Spleen (tissue), 11 donors: ENCODE data around the gene GFPT2. TPM values are rescaled to one million over a fixed set of nuclear protein-coding genes. Genes with fewer than 3 reads are reported as not detected.

Source experiments
- DNase-seq: peaks from one replicate; pipeline ENCODE4 v3.0.0-alpha.2; 2020
- H3K27ac ChIP-seq, 8 donors: fragments of 200-600 bp; sonication (generic) in 7 of 8; 1 replicate in 4 of 8; 2 replicates in 4 of 8; pipeline versions ENCODE4 v1.5.0 to v1.8.0; 2016 to 2021; ENCODE audit warnings: inconsistent platforms in 4 of 8, mild to moderate bottlenecking in 4 of 8, moderate library complexity in 1 of 8
- H3K27me3 ChIP-seq, 7 donors: fragments of 200-600 bp; sonication (generic) in 6 of 7; replicated peaks in 1 of 7; 1 replicate in 4 of 7; 2 replicates in 3 of 7; pipeline versions ENCODE4 v1.5.0 to v1.8.0; 2016 to 2021; ENCODE audit warnings: inconsistent platforms in 3 of 7, mild to moderate bottlenecking in 1 of 7
- H3K36me3 ChIP-seq, 6 donors: fragments of 200-600 bp; sonication (generic) in 5 of 6; 1 replicate in 4 of 6; 2 replicates in 2 of 6; pipeline versions ENCODE4 v1.5.0 to v1.8.0; 2016 to 2021; ENCODE audit warnings: inconsistent platforms in 2 of 6
- H3K4me1 ChIP-seq, 6 donors: fragments of 200-600 bp; sonication (generic) in 5 of 6; 1 replicate in 3 of 6; 2 replicates in 3 of 6; pipeline versions ENCODE4 v1.5.0 to v1.8.0; 2016 to 2021; ENCODE audit warnings: inconsistent platforms in 3 of 6
- H3K4me3 ChIP-seq, 8 donors: fragments of 200-600 bp; sonication (generic) in 7 of 8; 1 replicate in 4 of 8; 2 replicates in 4 of 8; pipeline versions ENCODE4 v1.5.0 to v1.8.0; 2016 to 2021; ENCODE audit warnings: inconsistent platforms in 4 of 8, mild to moderate bottlenecking in 4 of 8, moderate library complexity in 2 of 8
- H3K9me3 ChIP-seq, 8 donors: fragments of 200-600 bp; sonication (generic) in 7 of 8; 1 replicate in 4 of 8; 2 replicates in 4 of 8; pipeline versions ENCODE4 v1.5.0 to v1.8.0; 2016 to 2021; ENCODE audit warnings: inconsistent platforms in 4 of 8
- POLR2A ChIP-seq, 3 donors: fragments of 450-650 bp; IDR thresholded peaks; one replicate each; pipeline ENCODE4 v1.5.1; 2017; ENCODE audit warnings: antibody characterized with exemption in 3 of 3, mild to moderate bottlenecking in 1 of 3
- POLR2AphosphoS5 ChIP-seq, 3 donors: sonication (generic); formaldehyde crosslinking; IDR thresholded peaks; one replicate each; pipeline ENCODE4 v1.5.1; 2017; ENCODE audit warnings: antibody characterized with exemption in 3 of 3
- WGBS, 5 donors: extraction: QIAGEN DNeasy Blood & Tissue Kit in 3 of 5; methylation state at CpG; one replicate each; pipeline versions ENCODE4 v1.1.5 to v1.1.7; 2013 to 2018; 5-methylcytosine and 5-hydroxymethylcytosine counted together
- intact Hi-C: fragments of 100-400 bp; cut with DNase I; formaldehyde crosslinking; loops from one replicate; pipeline ENCODE4 v1.15.0; 2023; ENCODE audit warnings: low total_unique reads
- polyA plus RNA-seq, 3 donors: library from polyadenylated mRNA; stranded (reverse); fragments of 200-250 nt; gene quantifications; one replicate each; pipeline ENCODE4 v1.2.1, GENCODE V29; 2013
- total RNA-seq, 7 donors: library from RNA; depleted of rRNA in 3 of 7; stranded (reverse); fragments of >200 nt in 3 of 7; fragmentation: NEBNext Ultra II Directional in 4 of 7; extraction: Animal tissue kit (Norgen Biotek cat#: 25700) in 4 of 7; gene quantifications; one replicate each; pipeline versions ENCODE4 v1.1.0 to v1.2.1, GENCODE V29; 2016 to 2021
- TF ChIP-seq, protein P1 (sequence below), 11 experiments: fragments of 200-600 bp in 7 of 11; fragments of 450-650 bp in 4 of 11; sonication (generic) in 4 of 11; IDR thresholded peaks in 8 of 11; conservative IDR thresholded peaks in 3 of 11; 1 replicate in 7 of 11; 2 replicates in 4 of 11; pipeline versions ENCODE4 v1.4.0 to v1.8.0; 2016 to 2021; ENCODE audit warnings: antibody characterized with exemption in 11 of 11, inconsistent platforms in 4 of 11, mild to moderate bottlenecking in 1 of 11
- donor health status: healthy with polysubstance abuse.
- donor health status: DM: no; HTN: no; CAD: no; lungs with moderate emphysema.
- donor health status: DM: no; HTN: no; CAD: no.
- donor health status: Bipolar disorder and iron deficiency.
- donor health status: healthy.
- donor health status: DM: no; HTN: no; CAD: no.
- donor health status: DM: yes; HTN: yes; CAD: no.

Gene GFPT2
- total and polyA plus RNA-seq, 10 donors = 1.2 to 4.7 (median 1.9) TPM

DNA sequence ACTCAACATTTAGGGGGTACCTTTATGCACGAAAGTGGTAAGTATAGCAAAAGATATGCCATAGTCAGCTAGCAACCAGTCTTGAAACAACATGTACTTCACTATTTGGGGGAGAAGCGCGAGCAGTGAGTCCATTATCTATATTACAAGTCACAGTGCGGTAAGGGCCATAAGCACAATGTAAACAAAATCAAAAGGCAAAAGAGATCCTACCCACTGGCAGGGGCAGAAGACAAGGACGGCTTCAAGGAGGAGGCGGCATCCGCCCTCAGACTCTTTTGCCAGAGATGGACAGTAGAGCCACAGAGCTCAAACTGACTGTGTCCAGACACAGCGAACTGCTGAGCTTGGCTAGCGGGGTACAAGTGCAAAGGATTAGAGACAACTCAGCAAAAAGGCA, 70.9 kb downstream of the GFPT2 start:
- Histone ChIP-seq H3K9me3 (peaks cover 0 to 31% (median 11%) of the 10 kb centered on the region in 8 donors), H3K27ac (no peak overlapping the region), H3K27me3 (no peaks in the 10 kb centered on the region), H3K36me3 (peaks cover 3 to 94% (median 43%) of the 10 kb centered on the region in 6 donors), H3K4me3 (no peak overlapping the region), H3K4me1 (peaks cover 0 to 21% (median 0%) of the 10 kb centered on the region in 6 donors)
- TF ChIP-seq POLR2AphosphoS5 (IDR thresholded peaks at IDR 0.05) (no peak), POLR2A (IDR thresholded peaks at IDR 0.05) (no peak)
- TF ChIP-seq, protein P1, sequence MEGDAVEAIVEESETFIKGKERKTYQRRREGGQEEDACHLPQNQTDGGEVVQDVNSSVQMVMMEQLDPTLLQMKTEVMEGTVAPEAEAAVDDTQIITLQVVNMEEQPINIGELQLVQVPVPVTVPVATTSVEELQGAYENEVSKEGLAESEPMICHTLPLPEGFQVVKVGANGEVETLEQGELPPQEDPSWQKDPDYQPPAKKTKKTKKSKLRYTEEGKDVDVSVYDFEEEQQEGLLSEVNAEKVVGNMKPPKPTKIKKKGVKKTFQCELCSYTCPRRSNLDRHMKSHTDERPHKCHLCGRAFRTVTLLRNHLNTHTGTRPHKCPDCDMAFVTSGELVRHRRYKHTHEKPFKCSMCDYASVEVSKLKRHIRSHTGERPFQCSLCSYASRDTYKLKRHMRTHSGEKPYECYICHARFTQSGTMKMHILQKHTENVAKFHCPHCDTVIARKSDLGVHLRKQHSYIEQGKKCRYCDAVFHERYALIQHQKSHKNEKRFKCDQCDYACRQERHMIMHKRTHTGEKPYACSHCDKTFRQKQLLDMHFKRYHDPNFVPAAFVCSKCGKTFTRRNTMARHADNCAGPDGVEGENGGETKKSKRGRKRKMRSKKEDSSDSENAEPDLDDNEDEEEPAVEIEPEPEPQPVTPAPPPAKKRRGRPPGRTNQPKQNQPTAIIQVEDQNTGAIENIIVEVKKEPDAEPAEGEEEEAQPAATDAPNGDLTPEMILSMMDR (IDR thresholded peaks at IDR 0.05 in 8 of 11, conservative IDR thresholded peaks at IDR 0.05 in 3 of 11) = no peak
- intact Hi-C loops = no loop called here
- no peak for DNase-seq
- WGBS, 5 donors = 93 to 98% (median 97%) methylated on average over 9 of the region's 9 CpGs

DNA sequence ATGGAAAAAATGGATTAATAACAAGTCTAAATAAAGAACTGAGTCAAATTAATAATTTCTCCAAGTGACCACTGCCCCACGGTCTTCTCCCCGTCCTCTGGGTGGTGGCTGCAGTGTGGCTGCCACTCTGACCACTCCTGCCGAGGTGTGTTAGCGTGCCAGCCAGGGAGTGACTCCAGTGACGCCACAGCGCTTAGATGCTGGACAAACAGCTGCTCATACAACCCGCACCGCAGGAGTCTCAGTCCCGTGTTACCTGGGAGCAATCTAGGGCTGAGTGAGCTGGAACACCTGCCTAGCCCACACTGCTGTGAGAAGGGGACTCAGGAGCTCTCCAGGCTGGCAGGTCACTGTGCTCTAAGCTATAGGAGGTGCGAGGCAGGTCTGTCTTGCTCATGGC, 71.4 kb downstream of the GFPT2 start:
- Histone ChIP-seq H3K27ac (no peak overlapping the region), H3K9me3 (peaks cover 0 to 37% (median 16%) of the 10 kb centered on the region in 8 donors), H3K27me3 (no peaks in the 10 kb centered on the region), H3K4me1 (peaks cover 0 to 19% (median 0%) of the 10 kb centered on the region in 6 donors), H3K36me3 (peaks cover 7 to 96% (median 49%) of the 10 kb centered on the region in 6 donors), H3K4me3 (no peak overlapping the region)
- DNase-seq = no peak
- TF ChIP-seq POLR2A (IDR thresholded peaks at IDR 0.05) = no peak
- TF ChIP-seq POLR2AphosphoS5 (IDR thresholded peaks at IDR 0.05) = no peak
- TF ChIP-seq, protein P1 (IDR thresholded peaks at IDR 0.05 in 8 of 11, conservative IDR thresholded peaks at IDR 0.05 in 3 of 11) = no peak
- 89 to 99% (median 98%) methylated on average over 8 to 10 of the region's 10 CpGs for WGBS, 5 donors
- intact Hi-C loops = no loop called here

DNA sequence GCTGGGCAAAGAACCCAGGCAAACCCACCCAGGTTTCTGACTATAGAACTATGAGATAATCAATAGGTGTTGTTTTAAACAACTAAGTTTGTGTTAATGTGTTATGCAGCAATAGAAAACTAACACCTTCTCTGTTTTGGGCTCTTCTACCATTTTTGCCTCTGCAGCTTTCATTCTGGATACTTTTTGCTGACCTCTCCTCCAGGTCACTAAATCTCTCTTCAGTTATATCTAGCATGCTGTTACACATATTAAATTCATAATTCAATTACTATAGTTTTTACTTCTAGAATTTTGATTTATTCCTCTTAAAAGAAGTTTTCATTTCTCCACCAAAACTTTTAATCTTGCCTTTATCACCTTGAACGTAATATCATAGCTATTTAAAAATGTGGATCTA, 78.4 kb downstream of the GFPT2 start:
- no peak for DNase-seq
- Histone ChIP-seq H3K27ac (no peak overlapping the region), H3K4me1 (no peaks in the 10 kb centered on the region), H3K27me3 (no peaks in the 10 kb centered on the region), H3K9me3 (peaks cover 0 to 100% (median 79%) of the 10 kb centered on the region in 8 donors), H3K4me3 (no peak overlapping the region), H3K36me3 (peaks cover 4 to 91% (median 56%) of the 10 kb centered on the region in 6 donors)
- intact Hi-C loops = no loop called here
- 96 to 100% (median 97%) methylated on average over 1 of the region's 1 CpG for whole genome bisulfite sequencing, 5 donors
- no peak for TF ChIP-seq POLR2AphosphoS5 (IDR thresholded peaks at IDR 0.05)
- TF ChIP-seq POLR2A (IDR thresholded peaks at IDR 0.05) = no peak
- TF ChIP-seq, protein P1 (IDR thresholded peaks at IDR 0.05 in 8 of 11, conservative IDR thresholded peaks at IDR 0.05 in 3 of 11) = no peak

DNA sequence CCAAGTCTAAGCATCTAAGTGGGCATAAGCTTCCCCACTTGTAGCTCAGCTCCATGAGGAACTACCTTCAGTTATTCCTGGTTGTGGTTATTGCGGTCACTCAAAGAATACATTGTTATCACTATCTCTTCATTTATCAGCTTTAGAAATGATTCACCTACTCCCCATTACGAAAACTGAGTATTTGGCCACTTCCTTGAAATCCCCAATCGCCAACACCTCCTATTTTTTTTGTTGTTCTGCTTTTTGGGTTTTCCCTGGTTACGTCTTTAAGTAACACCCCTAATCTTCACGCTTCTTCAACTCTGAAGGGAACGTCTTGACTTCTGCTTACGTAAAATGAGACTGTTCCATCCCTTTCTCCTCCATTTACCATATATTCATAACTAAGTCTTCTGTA, 81.9 kb downstream of the GFPT2 start:
- TF ChIP-seq POLR2AphosphoS5 (IDR thresholded peaks at IDR 0.05) (no peak), POLR2A (IDR thresholded peaks at IDR 0.05) (no peak)
- TF ChIP-seq, protein P1 (IDR thresholded peaks at IDR 0.05 in 8 of 11, conservative IDR thresholded peaks at IDR 0.05 in 3 of 11) = no peak
- no peaks in the 10 kb centered on the region for H3K27me3 ChIP-seq
- intact Hi-C loops = no loop called here
- no peak overlapping the region for H3K27ac ChIP-seq
- no peak overlapping the region for H3K4me3 ChIP-seq
- H3K9me3 ChIP-seq = peaks cover 13 to 100% (median 95%) of the 10 kb centered on the region in 8 donors
- WGBS, 5 donors = 50 to 74% (median 71%) methylated on average over 7 of the region's 7 CpGs
- H3K4me1 ChIP-seq = no peaks in the 10 kb centered on the region
- DNase-seq = no peak
- peaks cover 21 to 91% (median 53%) of the 10 kb centered on the region in 6 donors for H3K36me3 ChIP-seq
